GM19372 (cell line): Measurements from ENCODE around the gene KRTAP2-2.

Experiments used
- ATAC-seq: cut with Tn5 transposase; IDR thresholded peaks from one replicate; pipeline ENCODE4 v1.9.1; 2021; ENCODE audit warnings: mild to moderate bottlenecking, low read depth, moderate library complexity; ENCODE audit not compliant: unreplicated experiment

The KRTAP2-2 gene

GRCh38 chr17:41026715-41027471, 28.1 kb downstream of the KRTAP2-2 start, which contains the start of gene KRTAP1-5:
TSS of gene KRTAP1-5 (minus strand) at chr17:41027208. CDS start at chr17:41027155, 53 bp downstream.
- no peak for ATAC-seq

- ATAC-seq: no peak
Measured at GRCh38 chr17:41024697-41025096, 30.3 kb downstream of the KRTAP2-2 start.

- no peak for ATAC-seq
Measured at GRCh38 chr17:41020336-41020735, 34.7 kb downstream of the KRTAP2-2 start.

- ATAC-seq: no peak
Measured at GRCh38 chr17:41019415-41019814, 35.6 kb downstream of the KRTAP2-2 start.

- no peak for ATAC-seq
Measured at GRCh38 chr17:41018541-41018940, 36.5 kb downstream of the KRTAP2-2 start.

GRCh38 chr17:41016578-41017215, 38.3 kb downstream of the KRTAP2-2 start:
- ATAC-seq: no peak

- ATAC-seq: no peak
Measured at GRCh38 chr17:41015454-41015853, 39.6 kb downstream of the KRTAP2-2 start.

GRCh38 chr17:41013606-41014005, 41.4 kb downstream of the KRTAP2-2 start:
- ATAC-seq: no peak

- ATAC-seq: no peak
Measured at GRCh38 chr17:41013181-41013580, 41.8 kb downstream of the KRTAP2-2 start.

GRCh38 chr17:41012326-41013120, 42.5 kb downstream of the KRTAP2-2 start:
- no peak for ATAC-seq

- no peak for ATAC-seq
Measured at GRCh38 chr17:41010441-41010840, 44.6 kb downstream of the KRTAP2-2 start.

GRCh38 chr17:41009936-41010335, 45.1 kb downstream of the KRTAP2-2 start:
- no peak for ATAC-seq

GRCh38 chr17:41009301-41009760, 45.7 kb downstream of the KRTAP2-2 start:
- ATAC-seq: no peak

- ATAC-seq: no peak
Measured at GRCh38 chr17:41008811-41009210, 46.2 kb downstream of the KRTAP2-2 start, which contains the start of gene KRTAP3-1. TSS of gene KRTAP3-1 (minus strand) at chr17:41009128. CDS start at chr17:41009074, 54 bp downstream.
